ENCODE data around the gene NPDC1.

NPDC1 gene

GRCh38 chr9:137016436-137016835, 29.5 kb downstream of the NPDC1 start:
- TF ChIP-seq, protein P1, sequence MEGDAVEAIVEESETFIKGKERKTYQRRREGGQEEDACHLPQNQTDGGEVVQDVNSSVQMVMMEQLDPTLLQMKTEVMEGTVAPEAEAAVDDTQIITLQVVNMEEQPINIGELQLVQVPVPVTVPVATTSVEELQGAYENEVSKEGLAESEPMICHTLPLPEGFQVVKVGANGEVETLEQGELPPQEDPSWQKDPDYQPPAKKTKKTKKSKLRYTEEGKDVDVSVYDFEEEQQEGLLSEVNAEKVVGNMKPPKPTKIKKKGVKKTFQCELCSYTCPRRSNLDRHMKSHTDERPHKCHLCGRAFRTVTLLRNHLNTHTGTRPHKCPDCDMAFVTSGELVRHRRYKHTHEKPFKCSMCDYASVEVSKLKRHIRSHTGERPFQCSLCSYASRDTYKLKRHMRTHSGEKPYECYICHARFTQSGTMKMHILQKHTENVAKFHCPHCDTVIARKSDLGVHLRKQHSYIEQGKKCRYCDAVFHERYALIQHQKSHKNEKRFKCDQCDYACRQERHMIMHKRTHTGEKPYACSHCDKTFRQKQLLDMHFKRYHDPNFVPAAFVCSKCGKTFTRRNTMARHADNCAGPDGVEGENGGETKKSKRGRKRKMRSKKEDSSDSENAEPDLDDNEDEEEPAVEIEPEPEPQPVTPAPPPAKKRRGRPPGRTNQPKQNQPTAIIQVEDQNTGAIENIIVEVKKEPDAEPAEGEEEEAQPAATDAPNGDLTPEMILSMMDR (IDR thresholded peaks at IDR 0.05; ENCODE audit: insufficient read depth, low read length, missing control alignments), result no peak
- no peak overlapping the region for H3K4me3 ChIP-seq (ENCODE audit: low read depth, low read length)
- POLR2A ChIA-PET, result no interaction called here
- DNase-seq (ENCODE audit: low read depth, low spot score), result no peak
- CTCF ChIA-PET, result interaction anchor here (1.2 to 3.6 kb wide), 4 partner anchors 10 to 14 kb away, joined by 3 to 22 read pairs (median 4); partner anchors contain the start of gene ABCA2

- TF ChIP-seq, protein P1 (IDR thresholded peaks at IDR 0.05; ENCODE audit: insufficient read depth, low read length, missing control alignments), result no peak
- ChIA-PET POLR2A (no interaction called here), CTCF (interaction anchor here (1.5 to 3.6 kb wide), 3 partner anchors 10 to 15 kb away, joined by 3 to 22 read pairs (median 4); partner anchors contain the start of gene ABCA2)
- DNase-seq (ENCODE audit: low read depth, low spot score), result no peak
- no peak overlapping the region for H3K4me3 ChIP-seq (ENCODE audit: low read depth, low read length)
Observed at GRCh38 chr9:137015976-137016375, 30.0 kb downstream of the NPDC1 start.

GRCh38 chr9:137015540-137015930, 30.4 kb downstream of the NPDC1 start:
- CTCF ChIA-PET, result interaction anchor here (0.7 to 3.6 kb wide), 3 partner anchors 9 to 14 kb away, joined by 3 to 22 read pairs (median 4); partner anchors contain the start of gene ABCA2
- POLR2A ChIA-PET, result no interaction called here
- DNase-seq (ENCODE audit: low read depth, low spot score), result no peak
- H3K4me3 ChIP-seq (ENCODE audit: low read depth, low read length), result no peak overlapping the region
- TF ChIP-seq, protein P1 (IDR thresholded peaks at IDR 0.05; ENCODE audit: insufficient read depth, low read length, missing control alignments), result no peak

DNA sequence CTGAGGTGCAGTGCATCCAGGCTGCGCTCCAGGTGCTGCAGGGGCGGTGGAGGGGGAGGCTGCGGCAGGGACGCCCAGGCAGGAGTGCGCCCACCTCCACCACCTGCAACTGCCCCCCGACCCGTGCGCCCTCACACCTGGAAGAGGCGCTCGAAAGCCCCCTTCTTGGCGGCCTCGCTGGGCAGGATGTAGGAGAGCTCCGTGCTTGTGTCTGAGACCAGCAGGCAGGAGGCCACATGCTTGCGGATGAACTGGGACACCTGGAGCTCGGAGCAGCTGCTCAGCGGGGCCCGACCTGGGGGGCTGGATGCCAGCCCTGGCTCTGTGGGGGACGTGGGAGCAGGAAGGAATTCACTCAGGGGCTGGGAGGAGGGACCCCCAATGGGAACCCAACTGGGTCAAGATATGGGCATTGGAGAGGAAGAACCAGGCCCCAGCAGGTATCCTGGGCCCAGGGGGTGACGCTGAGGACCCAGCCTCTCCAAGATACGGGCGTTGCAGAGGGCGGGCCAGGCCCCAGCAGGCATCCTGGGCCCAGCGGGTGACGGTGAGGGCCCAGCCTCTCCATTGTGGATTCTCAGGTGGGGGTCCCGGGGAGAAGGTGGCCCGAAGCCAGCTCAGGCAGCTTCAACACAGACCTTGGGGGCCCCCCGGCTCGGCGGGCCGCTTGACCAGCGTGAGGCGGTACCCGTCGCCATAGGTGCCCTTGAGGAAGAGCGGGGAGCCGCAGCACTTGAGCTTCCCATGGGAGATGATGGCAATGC, 31.0 kb downstream of the NPDC1 start:
- no peak for DNase-seq (ENCODE audit: low read depth, low spot score)
- H3K4me3 ChIP-seq (ENCODE audit: low read depth, low read length), result no peak overlapping the region
- CTCF ChIA-PET, result interaction anchor here (0.7 to 1.6 kb wide), 2 partner anchors 9 to 14 kb away, joined by 3 to 4 read pairs; no protein-coding TSS in a partner anchor
- TF ChIP-seq, protein P1 (IDR thresholded peaks at IDR 0.05; ENCODE audit: insufficient read depth, low read length, missing control alignments), result no peak
- POLR2A ChIA-PET, result no interaction called here

DNA sequence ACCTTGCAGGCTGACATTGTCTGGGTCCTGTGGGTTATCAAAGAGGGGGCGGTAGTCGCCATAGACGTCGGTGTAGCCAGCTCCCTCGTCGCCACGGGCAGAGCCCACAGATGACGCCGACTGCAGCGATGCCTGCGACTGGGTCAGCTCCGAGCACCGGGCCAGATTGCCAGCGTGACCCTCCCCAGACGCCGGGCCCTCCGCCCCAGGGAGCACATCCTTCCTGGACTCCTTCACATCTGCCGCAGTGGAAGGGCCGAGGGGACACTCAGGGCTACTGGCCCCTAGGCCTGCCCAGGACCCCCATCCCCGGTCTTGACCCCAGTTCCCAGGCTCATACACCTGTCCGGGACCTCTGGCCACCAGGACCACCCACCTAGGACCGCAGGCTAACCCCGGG, 31.8 kb downstream of the NPDC1 start:
- DNase-seq (ENCODE audit: low read depth, low spot score), result no peak
- TF ChIP-seq, protein P1 (IDR thresholded peaks at IDR 0.05; ENCODE audit: insufficient read depth, low read length, missing control alignments), result no peak
- H3K4me3 ChIP-seq (ENCODE audit: low read depth, low read length), result no peak overlapping the region
- POLR2A ChIA-PET, result no interaction called here
- CTCF ChIA-PET, result interaction anchor here (1.4 kb wide), 1 partner anchor 15 kb away, joined by 3 read pairs; no protein-coding TSS in a partner anchor

DNA sequence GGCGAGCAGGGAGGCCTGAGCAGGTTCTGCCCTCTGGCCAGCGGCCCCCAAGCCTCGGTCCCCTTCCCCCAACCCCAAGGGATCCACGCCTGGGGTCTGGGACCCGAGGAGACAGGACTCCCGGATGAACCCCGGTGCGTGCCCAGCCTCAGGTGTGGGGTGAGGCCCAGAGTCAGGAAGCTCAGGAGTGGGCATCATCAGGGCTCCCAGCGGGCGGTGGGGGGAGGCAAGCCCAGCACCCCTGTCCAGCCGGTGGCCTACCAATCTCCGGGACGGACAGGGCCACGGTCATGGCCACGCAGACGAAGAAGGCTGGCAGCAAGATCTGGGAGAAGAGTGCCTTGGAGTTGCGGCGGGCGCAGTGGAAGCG, 32.4 kb downstream of the NPDC1 start:
- CTCF ChIA-PET, result interaction anchor here (1.4 kb wide), 1 partner anchor 16 kb away, joined by 3 read pairs; no protein-coding TSS in a partner anchor

More for the DNA sequence above, 32.4 kb downstream of the NPDC1 start:
- POLR2A ChIA-PET, result no interaction called here
- DNase-seq (ENCODE audit: low read depth, low spot score), result no peak
- TF ChIP-seq, protein P1 (IDR thresholded peaks at IDR 0.05; ENCODE audit: insufficient read depth, low read length, missing control alignments), result no peak
- no peak overlapping the region for H3K4me3 ChIP-seq (ENCODE audit: low read depth, low read length)
